ENCODE data around the gene ZNF416.

Gene ZNF416

DNA sequence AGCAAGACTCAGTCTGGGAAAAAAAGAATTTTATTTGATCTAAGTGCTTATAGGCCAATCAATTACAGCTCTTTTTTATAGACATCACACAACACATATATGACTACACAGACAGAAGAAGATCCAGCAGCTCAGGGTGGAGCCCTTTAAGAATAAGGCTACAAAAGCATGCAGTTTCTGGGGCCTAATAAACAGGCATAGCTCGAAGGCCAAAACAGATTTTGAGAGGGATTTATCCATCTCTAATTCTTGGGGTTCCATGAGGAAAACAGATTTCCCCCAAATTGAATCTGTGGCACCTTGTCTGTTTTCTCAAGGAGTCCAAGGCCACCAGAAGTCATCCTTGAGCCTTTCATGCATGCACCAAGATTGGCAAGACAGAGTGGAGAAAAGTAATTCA is 15.2 kb downstream of the ZNF416 start:
- no peak for DNase-seq (ENCODE audit: extremely low spot score)
- ChIA-PET POLR2A (no interaction called here), CTCF (no interaction called here)
- TF ChIP-seq, protein P1, sequence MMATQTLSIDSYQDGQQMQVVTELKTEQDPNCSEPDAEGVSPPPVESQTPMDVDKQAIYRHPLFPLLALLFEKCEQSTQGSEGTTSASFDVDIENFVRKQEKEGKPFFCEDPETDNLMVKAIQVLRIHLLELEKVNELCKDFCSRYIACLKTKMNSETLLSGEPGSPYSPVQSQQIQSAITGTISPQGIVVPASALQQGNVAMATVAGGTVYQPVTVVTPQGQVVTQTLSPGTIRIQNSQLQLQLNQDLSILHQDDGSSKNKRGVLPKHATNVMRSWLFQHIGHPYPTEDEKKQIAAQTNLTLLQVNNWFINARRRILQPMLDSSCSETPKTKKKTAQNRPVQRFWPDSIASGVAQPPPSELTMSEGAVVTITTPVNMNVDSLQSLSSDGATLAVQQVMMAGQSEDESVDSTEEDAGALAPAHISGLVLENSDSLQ (IDR thresholded peaks at IDR 0.05) = no peak
- TF ChIP-seq BHLHE40 (IDR thresholded peaks at IDR 0.05; ENCODE audit: borderline replicate concordance) (no peak), L3MBTL2 (conservative IDR thresholded peaks at IDR 0.05) (no peak), LEF1 (IDR thresholded peaks at IDR 0.05; ENCODE audit: borderline replicate concordance) (no peak), NFRKB (IDR thresholded peaks at IDR 0.05) (no peak), ZNF384 (IDR thresholded peaks at IDR 0.05) (no peak), FOXK2 (IDR thresholded peaks at IDR 0.05) (no peak), FOXM1 (IDR thresholded peaks at IDR 0.05; ENCODE audit: borderline replicate concordance) (no peak), SP1 (IDR thresholded peaks at IDR 0.05) (no peak), FOXA1 (IDR thresholded peaks at IDR 0.05) (no peak), ARNT (IDR thresholded peaks at IDR 0.05) (no peak), TARDBP (IDR thresholded peaks at IDR 0.05) (no peak), SUZ12 (IDR thresholded peaks at IDR 0.05) (no peak), ELF4 (IDR thresholded peaks at IDR 0.05) (no peak)

GRCh38 chr19:57560049-57560491 is 18.6 kb downstream of the ZNF416 start:
- DNase-seq (ENCODE audit: extremely low spot score) = no peak
- TF ChIP-seq BHLHE40 (IDR thresholded peaks at IDR 0.05; ENCODE audit: borderline replicate concordance) = no peak
- TF ChIP-seq FOXK2 (IDR thresholded peaks at IDR 0.05) = no peak
- no peak for TF ChIP-seq NFRKB (IDR thresholded peaks at IDR 0.05)
- TF ChIP-seq ELF4 (IDR thresholded peaks at IDR 0.05) = no peak
- TF ChIP-seq FOXM1 (IDR thresholded peaks at IDR 0.05; ENCODE audit: borderline replicate concordance) = no peak
- TF ChIP-seq CTBP1 (IDR thresholded peaks at IDR 0.05; ENCODE audit: borderline replicate concordance) = no peak
- no peak for TF ChIP-seq HDGF (IDR thresholded peaks at IDR 0.05; ENCODE audit: borderline replicate concordance)
- no peak for TF ChIP-seq TARDBP (IDR thresholded peaks at IDR 0.05)
- TF ChIP-seq L3MBTL2 (conservative IDR thresholded peaks at IDR 0.05) = no peak
- TF ChIP-seq ZNF384 (IDR thresholded peaks at IDR 0.05) = no peak
- no peak for TF ChIP-seq FOXA1 (IDR thresholded peaks at IDR 0.05)
- no peak for TF ChIP-seq SUZ12 (IDR thresholded peaks at IDR 0.05)
- TF ChIP-seq SP1 (IDR thresholded peaks at IDR 0.05) = no peak
- no peak for TF ChIP-seq ARNT (IDR thresholded peaks at IDR 0.05)
- TF ChIP-seq, protein P1 (IDR thresholded peaks at IDR 0.05) = no peak
- CTCF ChIA-PET = no interaction called here
- POLR2A ChIA-PET = no interaction called here

- CTCF ChIA-PET = no interaction called here
- POLR2A ChIA-PET = no interaction called here
- no peak for TF ChIP-seq LEF1 (IDR thresholded peaks at IDR 0.05; ENCODE audit: borderline replicate concordance)
- no peak for TF ChIP-seq ELF4 (IDR thresholded peaks at IDR 0.05)
- TF ChIP-seq, protein P1 (IDR thresholded peaks at IDR 0.05) = no peak
- DNase-seq (ENCODE audit: extremely low spot score) = peak; percentile 91
These were observed 19.2 kb downstream of the ZNF416 start, which contains the start of gene ZNF550 for GRCh38 chr19:57559404-57560025. Gene ZNF550, minus strand, starts transcription at chr19:57559863. Its CDS starts 181 bp downstream, at chr19:57559682.

DNA sequence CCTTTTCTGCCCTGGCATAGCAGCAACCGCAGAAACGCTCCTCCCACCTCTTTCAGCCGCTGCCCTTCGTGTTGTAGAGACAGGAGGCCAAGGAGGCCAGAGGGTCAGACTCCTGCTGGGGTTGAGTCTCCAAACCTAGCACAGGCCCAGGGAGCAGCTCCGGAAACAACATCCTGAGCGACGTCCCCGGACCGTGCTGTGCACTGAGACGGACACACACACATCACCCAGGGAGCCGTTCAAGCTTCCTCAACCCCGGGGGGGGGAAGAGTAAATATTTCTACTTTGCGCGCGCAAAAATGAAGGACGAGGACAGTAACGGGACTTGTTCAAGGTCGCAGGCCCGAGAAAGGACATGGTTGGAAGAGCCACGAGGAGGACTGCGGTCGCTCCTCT is 19.7 kb downstream of the ZNF416 start:
- POLR2A ChIA-PET = no interaction called here
- TF ChIP-seq CTBP1 (IDR thresholded peaks at IDR 0.05; ENCODE audit: borderline replicate concordance) = no peak
- peak; percentile 47 for TF ChIP-seq L3MBTL2 (conservative IDR thresholded peaks at IDR 0.05)

GRCh38 chr19:57558525-57558924 is 20.2 kb downstream of the ZNF416 start:
- ChIA-PET POLR2A (interaction anchor here (0.9 kb wide), 1 partner anchor 124 kb away, joined by 3 read pairs; the partner anchor contains the start of gene ZNF749), CTCF (no interaction called here)
- no peak for TF ChIP-seq FOXK2 (IDR thresholded peaks at IDR 0.05)
- TF ChIP-seq HDGF (IDR thresholded peaks at IDR 0.05; ENCODE audit: borderline replicate concordance) = no peak
- no peak for TF ChIP-seq SP1 (IDR thresholded peaks at IDR 0.05)
- TF ChIP-seq ZNF384 (IDR thresholded peaks at IDR 0.05) = no peak
- TF ChIP-seq TARDBP (IDR thresholded peaks at IDR 0.05) = no peak
- TF ChIP-seq L3MBTL2 (conservative IDR thresholded peaks at IDR 0.05) = no peak
- no peak for TF ChIP-seq FOXA1 (IDR thresholded peaks at IDR 0.05)
- TF ChIP-seq ELF4 (IDR thresholded peaks at IDR 0.05) = no peak
- no peak for TF ChIP-seq CTBP1 (IDR thresholded peaks at IDR 0.05; ENCODE audit: borderline replicate concordance)
- TF ChIP-seq, protein P1 (IDR thresholded peaks at IDR 0.05) = no peak
- DNase-seq (ENCODE audit: extremely low spot score) = no peak

More for the DNA sequence above, 19.7 kb downstream of the ZNF416 start:
- CTCF ChIA-PET = no interaction called here
- peak; percentile 17 for DNase-seq (ENCODE audit: extremely low spot score)

DNA sequence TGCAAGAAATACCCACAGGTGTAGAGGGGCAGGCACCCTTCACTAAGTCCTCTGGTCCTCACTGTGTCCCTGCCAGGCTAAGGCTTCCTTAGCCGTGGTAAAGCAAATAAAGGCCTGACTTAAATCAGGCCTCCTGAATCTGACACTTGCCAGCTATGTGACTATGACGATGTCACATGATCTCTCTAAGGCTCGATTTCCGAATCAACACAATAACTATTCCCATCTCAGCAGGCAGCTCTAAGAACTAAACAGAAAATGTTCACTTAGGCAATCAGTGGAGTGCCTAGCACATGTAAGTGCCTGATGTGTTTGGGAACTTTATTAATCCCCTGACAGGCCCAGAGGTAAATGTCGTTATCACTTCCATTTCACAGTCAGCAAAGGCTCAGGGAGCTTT is 21.1 kb downstream of the ZNF416 start:
- CTCF ChIA-PET = no interaction called here
- TF ChIP-seq ZNF384 (IDR thresholded peaks at IDR 0.05) (no peak), SP1 (IDR thresholded peaks at IDR 0.05) (no peak), BHLHE40 (IDR thresholded peaks at IDR 0.05; ENCODE audit: borderline replicate concordance) (no peak), SUZ12 (IDR thresholded peaks at IDR 0.05) (no peak), CTBP1 (IDR thresholded peaks at IDR 0.05; ENCODE audit: borderline replicate concordance) (no peak), NFRKB (IDR thresholded peaks at IDR 0.05) (no peak), FOXK2 (IDR thresholded peaks at IDR 0.05) (no peak), FOXM1 (IDR thresholded peaks at IDR 0.05; ENCODE audit: borderline replicate concordance) (no peak), FOXA1 (IDR thresholded peaks at IDR 0.05) (no peak), HDGF (IDR thresholded peaks at IDR 0.05; ENCODE audit: borderline replicate concordance) (no peak), ARNT (IDR thresholded peaks at IDR 0.05) (no peak)
- TF ChIP-seq, protein P1 (IDR thresholded peaks at IDR 0.05) = no peak
- POLR2A ChIA-PET = interaction anchor here (0.9 kb wide), 1 partner anchor 123 kb away, joined by 3 read pairs; the partner anchor contains the start of gene ZNF749
- no peak for DNase-seq (ENCODE audit: extremely low spot score)
